HG03097 (cell line): ENCODE results near the gene NDRG2.

ENCODE experiments used
- ATAC-seq: cut with Tn5 transposase; IDR thresholded peaks from one replicate; pipeline ENCODE4 v1.9.1; 2021; ENCODE audit not compliant: unreplicated experiment, low FRiP score

NDRG2 gene

GRCh38 chr14:21024585-21025370, at the start of gene NDRG2:
TSS of gene NDRG2 (minus strand) at chr14:21025061. CDS start at chr14:21023315, 1,746 bp downstream.
- no peak for ATAC-seq

- ATAC-seq: no peak
Measured at GRCh38 chr14:21073921-21074320, 49.1 kb upstream of the NDRG2 start.

GRCh38 chr14:21072781-21073339, 48.0 kb upstream of the NDRG2 start:
- no peak for ATAC-seq

GRCh38 chr14:21072031-21072473, 47.2 kb upstream of the NDRG2 start:
- no peak for ATAC-seq

GRCh38 chr14:21071225-21072030, 46.6 kb upstream of the NDRG2 start:
- ATAC-seq: peak; percentile 58

- no peak for ATAC-seq
Measured at GRCh38 chr14:21070610-21071224, 45.9 kb upstream of the NDRG2 start.

- ATAC-seq: no peak
Measured at GRCh38 chr14:21070083-21070609, 45.3 kb upstream of the NDRG2 start, which contains the start of gene ARHGEF40. TSS of gene ARHGEF40 (plus strand) at chr14:21070304. CDS start at chr14:21070397, 93 bp downstream.

- no peak for ATAC-seq
Measured at GRCh38 chr14:21069388-21070082, 44.7 kb upstream of the NDRG2 start.

GRCh38 chr14:21068521-21069387, 43.9 kb upstream of the NDRG2 start:
- no peak for ATAC-seq

- no peak for ATAC-seq
Measured at GRCh38 chr14:21066882-21067502, 42.1 kb upstream of the NDRG2 start.

- ATAC-seq: no peak
Measured at GRCh38 chr14:21063479-21063878, 38.6 kb upstream of the NDRG2 start.

- no peak for ATAC-seq
Measured at GRCh38 chr14:21061347-21061668, 36.4 kb upstream of the NDRG2 start.

- no peak for ATAC-seq
Measured at GRCh38 chr14:21060614-21061346, 35.9 kb upstream of the NDRG2 start.

- ATAC-seq: no peak
Measured at GRCh38 chr14:21059842-21060613, 35.2 kb upstream of the NDRG2 start.

GRCh38 chr14:21058903-21059302, 34.0 kb upstream of the NDRG2 start:
- ATAC-seq: no peak

GRCh38 chr14:21057803-21058675, 33.2 kb upstream of the NDRG2 start, which contains the start of gene RNASE8:
TSS of gene RNASE8 (plus strand) at chr14:21057822. CDS start at chr14:21057893, 71 bp downstream.
- no peak for ATAC-seq
